WTC11 (cell line): Measurements from ENCODE around the gene AGBL4.

ENCODE experiments used
- CREB1 ChIP-seq: sonication (generic); formaldehyde crosslinking; IDR thresholded peaks from 2 replicates; pipeline ENCODE4 v1.8.0; 2023; ENCODE audit warnings: mild to moderate bottlenecking, missing genetic modification reagents
- SMAD3 ChIP-seq: sonication (generic); formaldehyde crosslinking; IDR thresholded peaks from 2 replicates; pipeline ENCODE4 v1.8.0; 2022; ENCODE audit warnings: missing genetic modification reagents, mild to moderate bottlenecking, borderline replicate concordance
- SOX15 ChIP-seq: fragments of 250-450 bp; sonication (Bioruptor Pico); IDR thresholded peaks from 2 replicates; pipeline ENCODE4 v1.9.0; 2021; ENCODE audit warnings: mild to moderate bottlenecking
- TEAD1 ChIP-seq: sonication (generic); formaldehyde crosslinking; IDR thresholded peaks from 2 replicates; pipeline ENCODE4 v1.8.0; 2022; ENCODE audit warnings: mild to moderate bottlenecking, missing genetic modification reagents
- TF ChIP-seq, protein P1 (sequence below): fragments of 200-600 bp; IDR thresholded peaks from 2 replicates; pipeline ENCODE4 v1.8.0; 2022; ENCODE audit warnings: antibody characterized with exemption
- TF ChIP-seq, protein P2 (sequence below): sonication (generic); formaldehyde crosslinking; conservative IDR thresholded peaks from 2 replicates; pipeline ENCODE4 v1.8.1; 2023; ENCODE audit warnings: mild to moderate bottlenecking, low read depth, missing genetic modification reagents, moderate library complexity
- TF ChIP-seq, protein P3 (sequence below): sonication (generic); formaldehyde crosslinking; conservative IDR thresholded peaks from 2 replicates; pipeline ENCODE4 v1.8.1; 2022; ENCODE audit warnings: mild to moderate bottlenecking, missing genetic modification reagents

DNA sequence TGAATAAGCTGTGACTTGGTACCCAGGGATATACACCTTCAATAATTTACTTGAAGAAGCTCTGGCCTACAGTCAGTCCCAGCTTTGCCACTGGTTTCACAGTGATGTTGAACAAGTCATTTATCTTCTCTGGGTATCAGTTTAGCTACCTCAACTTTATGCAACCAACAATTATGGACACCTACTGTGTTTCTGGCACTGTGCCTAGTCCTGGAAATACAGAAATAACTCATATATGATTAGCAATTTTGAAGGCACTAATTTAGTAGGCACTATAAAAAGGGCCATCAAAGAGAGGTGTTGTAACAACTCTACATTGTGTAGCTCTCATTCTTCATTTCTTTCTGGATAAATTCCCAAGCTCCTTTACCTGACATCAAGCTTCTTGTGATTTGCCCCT, 1463.2 kb downstream of the AGBL4 start:
- TF ChIP-seq, protein P1, sequence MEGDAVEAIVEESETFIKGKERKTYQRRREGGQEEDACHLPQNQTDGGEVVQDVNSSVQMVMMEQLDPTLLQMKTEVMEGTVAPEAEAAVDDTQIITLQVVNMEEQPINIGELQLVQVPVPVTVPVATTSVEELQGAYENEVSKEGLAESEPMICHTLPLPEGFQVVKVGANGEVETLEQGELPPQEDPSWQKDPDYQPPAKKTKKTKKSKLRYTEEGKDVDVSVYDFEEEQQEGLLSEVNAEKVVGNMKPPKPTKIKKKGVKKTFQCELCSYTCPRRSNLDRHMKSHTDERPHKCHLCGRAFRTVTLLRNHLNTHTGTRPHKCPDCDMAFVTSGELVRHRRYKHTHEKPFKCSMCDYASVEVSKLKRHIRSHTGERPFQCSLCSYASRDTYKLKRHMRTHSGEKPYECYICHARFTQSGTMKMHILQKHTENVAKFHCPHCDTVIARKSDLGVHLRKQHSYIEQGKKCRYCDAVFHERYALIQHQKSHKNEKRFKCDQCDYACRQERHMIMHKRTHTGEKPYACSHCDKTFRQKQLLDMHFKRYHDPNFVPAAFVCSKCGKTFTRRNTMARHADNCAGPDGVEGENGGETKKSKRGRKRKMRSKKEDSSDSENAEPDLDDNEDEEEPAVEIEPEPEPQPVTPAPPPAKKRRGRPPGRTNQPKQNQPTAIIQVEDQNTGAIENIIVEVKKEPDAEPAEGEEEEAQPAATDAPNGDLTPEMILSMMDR = no peak
- TF ChIP-seq, protein P2, sequence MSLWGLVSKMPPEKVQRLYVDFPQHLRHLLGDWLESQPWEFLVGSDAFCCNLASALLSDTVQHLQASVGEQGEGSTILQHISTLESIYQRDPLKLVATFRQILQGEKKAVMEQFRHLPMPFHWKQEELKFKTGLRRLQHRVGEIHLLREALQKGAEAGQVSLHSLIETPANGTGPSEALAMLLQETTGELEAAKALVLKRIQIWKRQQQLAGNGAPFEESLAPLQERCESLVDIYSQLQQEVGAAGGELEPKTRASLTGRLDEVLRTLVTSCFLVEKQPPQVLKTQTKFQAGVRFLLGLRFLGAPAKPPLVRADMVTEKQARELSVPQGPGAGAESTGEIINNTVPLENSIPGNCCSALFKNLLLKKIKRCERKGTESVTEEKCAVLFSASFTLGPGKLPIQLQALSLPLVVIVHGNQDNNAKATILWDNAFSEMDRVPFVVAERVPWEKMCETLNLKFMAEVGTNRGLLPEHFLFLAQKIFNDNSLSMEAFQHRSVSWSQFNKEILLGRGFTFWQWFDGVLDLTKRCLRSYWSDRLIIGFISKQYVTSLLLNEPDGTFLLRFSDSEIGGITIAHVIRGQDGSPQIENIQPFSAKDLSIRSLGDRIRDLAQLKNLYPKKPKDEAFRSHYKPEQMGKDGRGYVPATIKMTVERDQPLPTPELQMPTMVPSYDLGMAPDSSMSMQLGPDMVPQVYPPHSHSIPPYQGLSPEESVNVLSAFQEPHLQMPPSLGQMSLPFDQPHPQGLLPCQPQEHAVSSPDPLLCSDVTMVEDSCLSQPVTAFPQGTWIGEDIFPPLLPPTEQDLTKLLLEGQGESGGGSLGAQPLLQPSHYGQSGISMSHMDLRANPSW = no peak
- no peak for TF ChIP-seq CREB1 (CRISPR knock-in tag)
- TF ChIP-seq TEAD1 (CRISPR knock-in tag) = no peak
- TF ChIP-seq, protein P3, sequence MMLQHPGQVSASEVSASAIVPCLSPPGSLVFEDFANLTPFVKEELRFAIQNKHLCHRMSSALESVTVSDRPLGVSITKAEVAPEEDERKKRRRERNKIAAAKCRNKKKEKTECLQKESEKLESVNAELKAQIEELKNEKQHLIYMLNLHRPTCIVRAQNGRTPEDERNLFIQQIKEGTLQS (CRISPR knock-in tag) = no peak
- no peak for TF ChIP-seq SMAD3 (CRISPR knock-in tag)
- no peak for TF ChIP-seq SOX15
